ENCODE data around the gene LEFTY1.
"Not testable (repeated sequence)": the region's sequence is repeated elsewhere in the genome, so short reads cannot be mapped to it uniquely, and the experiment has no call there.

The LEFTY1 gene

GRCh38 chr1:225888289-225888897 lies 553 bp downstream of the LEFTY1 start:
- in situ Hi-C loops (cut with MboI; ENCODE audit: low sequenced_read_pairs), result no loop called here

- in situ Hi-C loops (cut with MboI; ENCODE audit: low sequenced_read_pairs), result not testable (repeated sequence)
These were observed 1.2 kb downstream of the LEFTY1 start for GRCh38 chr1:225887554-225888288.

GRCh38 chr1:225887030-225887314 lies 2.0 kb downstream of the LEFTY1 start:
- in situ Hi-C loops (cut with MboI; ENCODE audit: low sequenced_read_pairs), result no loop called here

DNA sequence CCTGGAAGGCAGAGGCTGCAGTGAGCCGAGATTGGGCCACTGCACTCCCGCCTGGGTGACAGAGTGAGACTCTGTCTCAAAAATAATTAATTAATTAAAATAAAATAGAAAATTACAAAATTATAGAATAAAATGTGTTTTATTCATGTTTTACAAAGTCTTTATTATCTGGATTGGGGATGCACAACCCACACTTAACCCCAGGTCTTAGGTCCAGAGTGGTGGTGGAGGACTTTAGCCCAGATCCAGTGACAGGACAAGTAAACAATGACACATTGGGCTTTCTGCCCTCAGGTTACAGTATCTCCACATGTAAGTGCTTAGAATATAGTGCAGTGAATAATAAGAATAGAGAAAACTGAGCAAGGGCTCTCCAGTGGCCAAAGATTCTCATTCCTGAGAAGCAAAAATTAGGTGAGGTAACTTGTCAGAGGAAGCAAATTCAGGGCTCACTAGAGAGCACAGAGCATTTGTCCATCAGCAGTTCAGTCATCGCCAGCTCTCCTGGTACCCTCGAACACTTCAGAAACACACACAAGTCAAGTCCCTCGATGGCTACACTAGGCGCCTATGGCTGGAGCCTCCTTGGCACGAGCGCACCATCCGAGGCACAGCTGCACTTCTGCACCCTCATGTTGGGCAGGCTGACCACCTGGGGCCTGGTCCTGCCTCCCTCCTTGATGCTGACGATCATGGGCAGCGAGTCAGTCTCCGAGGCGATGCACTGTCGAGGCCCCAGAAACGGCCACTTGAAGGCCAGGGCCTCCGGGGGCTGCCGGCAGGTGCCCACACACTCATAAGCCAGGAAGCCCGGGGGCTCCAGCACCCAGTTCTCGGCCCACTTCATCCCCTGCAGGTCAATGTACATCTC lies 2.6 kb downstream of the LEFTY1 start:
- in situ Hi-C loops (cut with MboI; ENCODE audit: low sequenced_read_pairs), result no loop called here

GRCh38 chr1:225885336-225885735 lies 3.6 kb downstream of the LEFTY1 start:
- in situ Hi-C loops (cut with MboI; ENCODE audit: low sequenced_read_pairs), result no loop called here

- in situ Hi-C loops (cut with MboI; ENCODE audit: low sequenced_read_pairs), result no loop called here
These were observed 5.2 kb downstream of the LEFTY1 start for GRCh38 chr1:225883616-225884265.

GRCh38 chr1:225882694-225883615 lies 6.0 kb downstream of the LEFTY1 start:
- in situ Hi-C loops (cut with MboI; ENCODE audit: low sequenced_read_pairs), result no loop called here

DNA sequence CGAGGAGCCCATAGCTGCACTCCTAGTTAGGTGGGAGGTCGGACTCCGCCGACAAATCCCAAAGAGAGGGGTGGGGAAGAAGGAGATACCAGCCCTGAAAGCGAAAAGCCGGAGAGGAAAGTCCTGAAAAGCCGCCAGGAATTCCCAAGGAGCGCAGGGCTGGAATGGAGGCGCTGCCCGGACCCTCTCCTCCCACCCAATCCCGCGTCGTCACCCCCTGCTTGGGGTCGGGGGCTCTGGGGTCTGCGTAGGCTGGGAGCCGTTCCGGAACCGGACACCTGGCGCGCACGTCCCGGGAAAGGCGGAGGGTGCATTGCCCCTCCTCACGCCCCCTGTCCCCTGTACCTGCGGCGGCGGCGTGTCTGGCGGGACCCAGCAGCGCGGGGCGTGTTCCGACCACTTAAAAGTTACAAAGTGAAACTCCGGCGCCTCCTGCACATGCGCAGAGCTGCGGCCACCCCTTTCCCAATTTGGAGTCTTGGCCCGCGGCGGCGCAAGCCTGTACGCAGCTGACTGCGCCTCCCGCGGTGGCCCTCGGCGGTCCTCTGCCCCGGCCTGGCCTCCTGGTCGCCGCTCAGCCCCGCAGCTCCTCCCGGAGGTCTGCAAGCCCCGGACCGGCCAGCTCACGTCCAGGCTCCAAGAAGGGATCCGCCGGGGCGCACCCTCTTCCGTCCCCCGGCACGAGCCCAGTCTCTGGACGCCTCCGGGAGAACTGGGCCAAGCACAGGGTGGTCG lies 6.8 kb downstream of the LEFTY1 start, which contains the start of gene TMEM63A:
Gene TMEM63A, minus strand, starts transcription at position 422 of the 735 bp plus-strand sequence. CDS start 4,800 bp downstream, outside the sequence.
- in situ Hi-C loops (cut with MboI; ENCODE audit: low sequenced_read_pairs), result no loop called here

DNA sequence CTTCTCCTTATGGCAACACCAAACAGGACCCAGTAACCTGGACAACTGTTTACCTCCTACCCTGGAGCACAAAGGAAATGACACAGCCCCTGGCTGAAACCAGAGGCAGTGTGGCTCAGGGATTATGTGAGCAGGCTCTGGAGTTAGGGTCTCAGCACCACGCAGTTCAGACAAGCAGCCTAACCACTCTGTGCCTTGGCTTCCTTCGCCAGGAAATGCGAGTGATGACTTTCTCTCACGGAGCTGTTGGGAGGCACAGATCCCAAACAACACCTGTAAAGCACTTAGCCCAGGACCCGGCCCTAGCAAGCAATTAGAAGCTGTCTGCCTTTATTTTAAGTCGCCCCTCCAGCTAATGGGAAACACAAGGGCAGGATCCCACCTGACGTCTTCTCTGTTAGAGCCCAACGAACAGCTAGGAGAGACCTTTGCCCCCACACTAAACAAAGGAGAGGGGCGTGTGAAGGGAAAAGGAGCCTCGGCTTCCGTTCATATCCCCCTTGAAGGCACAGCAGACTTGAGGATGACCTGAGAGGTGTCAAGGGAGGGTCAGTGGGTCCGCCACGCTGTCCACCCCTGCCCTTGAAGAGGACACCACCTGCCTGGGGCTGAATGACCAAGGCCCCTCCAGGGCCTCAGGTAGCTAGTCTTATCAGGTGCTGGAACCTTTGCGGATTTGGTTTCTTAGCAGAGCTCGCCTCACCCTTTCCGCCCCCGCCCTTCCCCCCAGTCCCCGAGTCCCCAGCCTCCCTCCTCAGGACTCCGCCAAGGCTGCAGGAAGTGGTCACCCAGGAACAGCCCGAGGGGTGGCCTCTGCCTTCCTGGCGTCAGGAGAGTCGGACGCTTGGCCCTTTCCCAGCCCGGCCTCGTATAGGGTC lies 7.6 kb downstream of the LEFTY1 start:
- in situ Hi-C loops (cut with MboI; ENCODE audit: low sequenced_read_pairs), result no loop called here

DNA sequence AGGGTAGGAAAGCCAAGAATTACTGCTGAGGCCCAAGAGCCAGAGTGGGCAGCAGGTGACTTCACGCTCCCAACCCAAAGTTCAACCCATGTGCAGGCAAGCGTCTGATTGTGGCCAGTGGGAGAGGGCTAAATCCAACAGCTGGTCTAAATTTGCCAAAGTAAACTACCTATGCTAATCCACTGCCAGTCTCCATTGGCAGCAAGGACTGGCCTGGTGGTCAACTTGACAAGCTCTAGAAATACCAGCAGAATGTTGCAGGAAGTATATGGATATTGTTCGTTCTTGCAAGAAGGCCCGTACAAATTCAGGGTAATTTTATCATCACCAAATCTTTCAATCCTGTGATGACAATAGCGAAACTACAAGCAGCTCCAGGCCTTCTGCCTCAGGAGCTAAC lies 8.3 kb downstream of the LEFTY1 start:
- in situ Hi-C loops (cut with MboI; ENCODE audit: low sequenced_read_pairs), result no loop called here

DNA sequence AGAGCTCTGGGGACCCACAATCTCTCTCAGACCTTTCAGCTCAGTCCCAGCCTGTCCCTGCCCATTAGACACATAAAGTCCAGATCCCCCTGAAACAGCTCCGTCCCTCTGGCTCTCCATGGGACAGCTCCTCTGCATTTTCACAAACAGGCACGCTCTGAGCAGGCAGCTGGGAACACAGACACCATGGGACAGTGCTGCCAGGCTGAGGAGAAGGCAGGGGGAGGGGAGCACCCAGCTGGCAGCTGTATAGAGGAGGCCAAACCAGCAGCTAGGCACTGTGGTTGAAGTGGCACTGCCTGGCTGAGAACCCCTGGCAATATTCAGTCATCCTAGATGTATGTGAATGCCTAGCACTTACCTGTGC lies 8.7 kb downstream of the LEFTY1 start:
- in situ Hi-C loops (cut with MboI; ENCODE audit: low sequenced_read_pairs), result no loop called here

- in situ Hi-C loops (cut with MboI; ENCODE audit: low sequenced_read_pairs), result no loop called here
These were observed 9.3 kb downstream of the LEFTY1 start for GRCh38 chr1:225879521-225880221.

GRCh38 chr1:225878282-225878681 lies 10.7 kb downstream of the LEFTY1 start:
- in situ Hi-C loops (cut with MboI; ENCODE audit: low sequenced_read_pairs), result no loop called here

DNA sequence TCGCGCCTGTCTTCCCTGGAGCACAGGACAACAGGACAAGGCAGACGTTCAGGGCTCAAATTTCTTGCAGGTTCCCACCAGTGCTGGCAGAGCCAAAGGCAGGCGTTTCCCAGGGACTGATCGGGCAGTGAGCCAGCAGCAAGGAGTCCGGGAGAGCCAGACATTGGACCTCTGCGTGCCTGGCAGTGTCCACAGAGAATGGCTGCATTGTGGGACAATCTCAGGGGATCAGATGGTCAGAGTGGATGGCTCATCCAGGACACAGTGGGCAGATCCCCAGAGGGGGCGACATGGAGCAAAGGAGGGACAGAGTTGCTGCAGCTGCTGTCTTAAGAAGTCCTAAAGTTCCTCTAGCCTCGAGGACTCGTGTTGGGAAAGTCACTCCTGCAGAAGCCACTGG lies 11.4 kb downstream of the LEFTY1 start:
- in situ Hi-C loops (cut with MboI; ENCODE audit: low sequenced_read_pairs), result no loop called here

- in situ Hi-C loops (cut with MboI; ENCODE audit: low sequenced_read_pairs), result no loop called here
These were observed 11.9 kb downstream of the LEFTY1 start for GRCh38 chr1:225876900-225877510.

DNA sequence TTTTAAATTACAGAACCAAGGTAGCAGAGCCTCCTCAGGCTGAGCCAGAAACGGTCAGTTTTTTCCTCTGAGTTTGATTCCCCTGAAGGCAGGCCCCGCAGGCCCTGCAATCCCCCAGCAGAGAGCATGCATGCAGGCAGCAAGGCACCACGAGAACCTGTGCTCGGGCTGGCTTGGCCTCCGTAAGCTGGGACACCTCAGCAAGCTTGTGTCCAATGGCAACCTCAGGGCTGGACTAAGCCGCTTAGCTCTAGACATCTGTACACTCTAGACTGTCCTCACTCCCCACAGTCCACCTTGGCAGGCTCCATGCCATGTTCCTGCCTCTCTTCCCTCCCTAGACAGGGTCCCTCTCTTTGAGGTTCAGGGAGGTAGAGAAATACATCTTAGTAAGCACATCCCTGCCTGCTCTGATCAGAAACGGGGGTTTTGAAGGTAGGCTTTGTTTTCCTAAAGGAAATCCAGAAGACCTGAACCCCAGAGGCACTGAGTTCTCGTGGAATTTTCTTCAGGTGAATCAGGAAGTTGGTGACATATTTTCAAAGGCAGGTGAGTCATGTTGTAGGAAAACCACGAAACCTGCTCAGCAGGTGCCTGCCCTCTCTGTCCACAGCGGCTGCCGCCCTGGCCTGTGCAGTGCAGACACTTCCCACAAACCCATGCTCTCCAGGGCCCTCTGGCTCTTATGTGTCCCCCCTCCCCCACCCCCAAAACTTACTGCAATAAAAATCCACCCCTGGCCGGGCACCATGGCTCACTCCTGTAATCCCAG lies 13.7 kb downstream of the LEFTY1 start:
- in situ Hi-C loops (cut with MboI; ENCODE audit: low sequenced_read_pairs), result no loop called here

GRCh38 chr1:225874431-225874830 lies 14.5 kb downstream of the LEFTY1 start:
- in situ Hi-C loops (cut with MboI; ENCODE audit: low sequenced_read_pairs), result no loop called here

Measured in hTERT RPE-1 (cell line).